HepG2 (cell line): ENCODE measurements around the gene RER1. TPM values are rescaled to one million over a fixed set of nuclear protein-coding genes. Genes with fewer than 3 reads are reported as not detected.

ENCODE experiments used
- ARID3A ChIP-seq: IDR thresholded peaks from 2 replicates; pipeline ENCODE4 v1.6.1; 2012; ENCODE audit warnings: low read depth, low read length, improper control_type of control experiment
- BCLAF1 ChIP-seq: fragments of 450-650 bp; IDR thresholded peaks from 2 replicates; pipeline ENCODE4 v1.6.1; 2017; ENCODE audit warnings: mild to moderate bottlenecking
- FUBP1 ChIP-seq: sonication (generic); formaldehyde crosslinking; IDR thresholded peaks from 2 replicates; pipeline ENCODE4 v1.5.1; 2020; ENCODE audit warnings: missing genetic modification reagents, mild to moderate bottlenecking, borderline replicate concordance
- HNF1B ChIP-seq: sonication (generic); formaldehyde crosslinking; IDR thresholded peaks from 2 replicates; pipeline ENCODE4 v1.5.1; 2020; ENCODE audit warnings: mild to moderate bottlenecking, moderate library complexity, missing genetic modification reagents
- KLF13 ChIP-seq: sonication (generic); formaldehyde crosslinking; IDR thresholded peaks from 2 replicates; pipeline ENCODE4 v1.4.0; 2020; ENCODE audit warnings: mild to moderate bottlenecking, missing genetic modification reagents
- NFIC ChIP-seq: IDR thresholded peaks from 2 replicates; pipeline ENCODE4 v1.6.1; 2012; ENCODE audit warnings: mild to moderate bottlenecking, low read length, inconsistent platforms
- PHF20 ChIP-seq: sonication (generic); formaldehyde crosslinking; IDR thresholded peaks from 2 replicates; pipeline ENCODE4 v1.5.0; 2020; ENCODE audit warnings: mild to moderate bottlenecking, missing genetic modification reagents
- SAFB2 ChIP-seq: sonication (generic); formaldehyde crosslinking; IDR thresholded peaks from 2 replicates; pipeline ENCODE4 v1.5.1; 2020; ENCODE audit warnings: missing genetic modification reagents, low read depth, mild to moderate bottlenecking, borderline replicate concordance
- SETDB1 ChIP-seq: sonication (generic); formaldehyde crosslinking; IDR thresholded peaks from 2 replicates; pipeline ENCODE4 v1.5.1; 2020; ENCODE audit warnings: missing genetic modification reagents, mild to moderate bottlenecking, borderline replicate concordance
- STAT6 ChIP-seq: sonication (generic); formaldehyde crosslinking; IDR thresholded peaks from 2 replicates; pipeline ENCODE4 v1.4.0; 2020; ENCODE audit warnings: missing genetic modification reagents, mild to moderate bottlenecking, borderline replicate concordance
- ZBTB8A ChIP-seq: sonication (generic); formaldehyde crosslinking; IDR thresholded peaks from 2 replicates; pipeline ENCODE4 v1.4.0; 2020; ENCODE audit warnings: mild to moderate bottlenecking, low read depth, missing genetic modification reagents, borderline replicate concordance
- ZFAT ChIP-seq: sonication (generic); formaldehyde crosslinking; conservative IDR thresholded peaks from 2 replicates; pipeline ENCODE4 v1.8.1; 2023; ENCODE audit warnings: missing genetic modification reagents, inconsistent platforms
- ZNF562 ChIP-seq: sonication (generic); formaldehyde crosslinking; IDR thresholded peaks from 2 replicates; pipeline ENCODE4 v1.8.0; 2022; ENCODE audit warnings: missing genetic modification reagents, borderline replicate concordance
- ZNF770 ChIP-seq: sonication (generic); formaldehyde crosslinking; IDR thresholded peaks from 2 replicates; pipeline ENCODE4 v1.5.0; 2020; ENCODE audit warnings: mild to moderate bottlenecking, missing genetic modification reagents
- polyA plus RNA-seq, 8 experiments: library from polyadenylated mRNA; depleted of rRNA in 3 of 8; stranded (reverse) in 7 of 8; unstranded in 1 of 8; fragments of >200 nt; fragmentation: Illumina TruSeq in 4 of 8; extraction: Trizol in 4 of 8; gene quantifications; 2 replicates each; pipeline versions ENCODE4 v1.2.1 to v1.2.3, GENCODE V29; 2011 to 2016; ENCODE audit warnings: low read depth in 4 of 8, missing spikeins in 1 of 8, mixed read lengths in 1 of 8; ENCODE audit not compliant: insufficient read depth in 1 of 8
- total RNA-seq, 5 experiments: library from RNA; depleted of rRNA; stranded (reverse); fragments of >200 nt; fragmentation: Illumina TruSeq; extraction: Trizol; gene quantifications; 2 replicates each; pipeline ENCODE4 v1.2.3, GENCODE V29; 2016; ENCODE audit warnings: low read depth in 1 of 5

Gene RER1
- total and polyA plus RNA-seq, 2 of the 13 experiments (the other 11 are each of a cell fraction or from before 2014, with no cell fraction given) = 128 to 164 TPM

- no peak for TF ChIP-seq KLF13 (CRISPR knock-in tag)
- no peak for TF ChIP-seq ZBTB8A (CRISPR knock-in tag)
- TF ChIP-seq FUBP1 (CRISPR knock-in tag) = no peak
- no peak for TF ChIP-seq BCLAF1
- TF ChIP-seq SAFB2 = 0 out of 2 replicates have a peak, but pooled peaks have one; percentile 55
- no peak for TF ChIP-seq NFIC
- TF ChIP-seq ZNF562 (CRISPR knock-in tag) = no peak
- peak; percentile 37; the same call in 1 of the 2 replicates for TF ChIP-seq ZNF770 (CRISPR knock-in tag)
- no peak for TF ChIP-seq STAT6
- TF ChIP-seq ARID3A = no peak
- no peak for TF ChIP-seq PHF20 (CRISPR knock-in tag)
- TF ChIP-seq ZFAT (CRISPR knock-in tag) = no peak
- TF ChIP-seq SETDB1 = no peak
- TF ChIP-seq HNF1B (CRISPR knock-in tag) = peak; percentile 39
These were observed 9.7 kb upstream of the RER1 start (continued) for GRCh38 chr1:2381741-2382620.
